NCI-H226 (cell line): ENCODE results near the gene TM4SF20.

Experiments used
- DNase-seq: peaks from one replicate; pipeline ENCODE4 v3.0.0-alpha.2; 2015

The TM4SF20 gene, protein sequence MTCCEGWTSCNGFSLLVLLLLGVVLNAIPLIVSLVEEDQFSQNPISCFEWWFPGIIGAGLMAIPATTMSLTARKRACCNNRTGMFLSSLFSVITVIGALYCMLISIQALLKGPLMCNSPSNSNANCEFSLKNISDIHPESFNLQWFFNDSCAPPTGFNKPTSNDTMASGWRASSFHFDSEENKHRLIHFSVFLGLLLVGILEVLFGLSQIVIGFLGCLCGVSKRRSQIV

DNA sequence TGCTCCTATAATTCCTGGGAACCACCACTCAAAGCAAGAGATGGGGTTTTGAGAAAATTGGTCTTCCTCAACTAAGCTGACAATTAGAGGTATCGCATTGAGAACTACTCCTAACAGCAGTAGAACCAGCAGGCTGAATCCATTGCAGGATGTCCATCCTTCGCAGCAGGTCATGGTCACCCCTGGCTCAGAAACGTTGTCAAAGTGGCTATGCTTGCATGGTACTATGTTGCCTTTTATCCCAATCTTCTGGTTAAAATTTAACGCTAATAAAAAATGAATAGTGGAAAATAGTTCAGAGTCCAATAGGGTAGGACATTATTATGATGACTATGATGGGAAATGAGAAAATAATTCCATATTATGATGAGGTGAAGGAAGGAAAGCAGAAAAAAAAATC lies at the start of gene TM4SF20:
Gene TM4SF20 (minus strand): TSS at position 212 of the 400 bp plus-strand sequence. CDS start 38 bp downstream, at position 174.
- DNase-seq = no peak

DNA sequence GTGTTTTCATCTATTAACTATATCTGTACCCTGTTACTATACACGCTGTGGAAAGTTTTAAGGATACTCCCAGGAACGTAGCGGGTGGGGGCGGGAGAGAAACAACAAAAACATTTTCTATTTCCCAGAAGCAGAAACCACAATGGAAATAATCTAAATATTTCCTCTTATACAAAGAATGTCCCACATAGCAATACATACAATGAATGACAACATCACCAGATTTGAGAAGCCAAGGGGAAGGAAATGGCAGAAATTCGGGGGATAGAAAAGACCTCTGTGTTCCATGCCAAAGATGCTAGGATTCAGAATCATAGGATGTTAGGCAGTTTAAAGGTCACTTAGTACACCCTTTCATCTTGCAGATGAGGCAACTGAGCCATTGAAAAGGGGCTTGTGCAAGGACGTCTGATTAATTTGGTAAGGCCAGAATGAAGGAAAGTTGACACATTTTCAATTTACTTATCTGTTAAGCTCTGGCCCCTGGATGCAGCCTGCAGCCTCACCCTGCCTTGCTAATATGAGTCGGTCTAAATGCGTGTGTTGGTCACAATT lies 49.7 kb upstream of the TM4SF20 start:
- DNase-seq = no peak

DNA sequence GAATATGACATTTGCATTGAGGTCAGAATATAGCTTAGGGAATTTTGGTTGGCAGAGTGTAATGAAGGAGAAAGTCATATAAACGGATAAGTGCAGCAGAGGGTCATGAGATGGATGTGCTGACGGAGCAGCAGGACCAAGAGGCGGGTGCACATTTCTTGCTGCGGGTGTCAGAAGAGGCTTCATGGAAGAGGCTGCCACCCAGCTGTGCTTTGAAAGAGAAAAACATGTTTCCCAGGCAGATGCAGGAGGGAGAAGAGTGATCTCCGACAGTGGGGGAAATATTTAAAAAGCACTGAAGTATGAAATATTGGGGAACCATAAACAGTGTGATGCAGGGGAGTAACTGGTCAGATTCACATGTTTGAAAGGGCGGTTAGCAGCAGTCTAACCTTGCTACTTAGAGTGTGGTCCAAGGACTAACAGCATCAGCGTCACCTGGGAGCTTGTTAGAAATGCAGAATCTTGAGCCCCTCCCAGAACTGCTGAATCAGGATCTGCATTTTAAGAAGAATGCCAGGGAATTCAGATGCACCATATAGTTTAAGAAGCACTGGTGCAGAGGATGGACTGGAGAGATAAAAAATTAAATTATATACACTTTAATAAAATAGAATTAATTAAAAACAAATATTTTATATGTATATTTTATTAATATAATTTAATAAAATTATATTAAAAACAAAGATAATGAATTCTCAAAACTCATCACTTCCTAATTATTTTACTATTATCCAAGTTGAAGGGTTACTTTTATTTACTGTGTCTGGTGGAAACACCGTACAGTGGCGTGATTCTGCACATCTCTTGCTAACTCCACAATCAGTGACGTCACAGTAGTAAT lies 44.8 kb upstream of the TM4SF20 start:
- no peak for DNase-seq

DNA sequence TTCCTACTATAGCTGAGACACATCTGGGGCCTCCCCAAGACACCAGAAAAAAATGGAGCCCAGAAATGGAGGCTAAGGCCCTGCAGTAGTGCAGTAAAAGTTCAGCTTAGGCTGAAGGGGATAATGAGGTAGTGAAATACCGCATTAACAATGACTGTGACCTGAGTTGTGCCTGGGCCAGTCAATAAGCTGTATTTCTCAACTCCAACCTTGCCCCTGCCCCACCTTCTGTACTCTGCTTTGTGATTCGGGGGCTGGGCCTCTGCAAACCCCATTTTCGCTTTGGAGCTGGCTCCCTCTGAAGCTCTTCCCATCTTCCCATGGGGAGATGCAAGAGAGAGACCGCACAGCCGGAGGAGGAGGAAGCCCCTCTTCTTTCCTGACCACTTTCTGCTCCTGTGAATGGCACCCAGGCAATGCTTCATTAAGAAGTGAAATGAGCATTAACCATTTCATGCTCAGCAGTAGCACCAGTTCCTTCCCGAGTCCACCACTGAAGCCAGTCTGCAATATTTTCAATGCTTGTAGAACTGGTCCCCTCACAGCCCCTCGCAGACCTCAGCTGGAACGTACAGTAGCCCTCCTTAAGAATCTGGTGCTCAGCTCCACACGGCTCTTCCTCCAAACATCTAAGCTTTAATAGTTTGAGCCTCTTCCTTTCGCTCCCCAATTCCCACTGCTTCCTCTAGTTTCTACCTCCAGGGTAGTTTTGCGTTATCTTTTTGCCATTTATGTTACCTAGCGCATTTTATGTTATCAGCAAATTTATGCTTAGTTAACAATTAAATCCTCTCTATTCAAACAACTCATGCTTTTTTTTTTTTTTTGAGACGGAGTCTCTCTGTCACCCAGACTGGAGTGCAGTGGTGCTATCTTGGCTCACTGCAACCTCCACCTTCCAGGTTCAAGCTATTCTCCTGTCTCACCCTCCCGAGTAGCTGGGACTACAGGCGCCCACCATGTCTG lies 41.3 kb upstream of the TM4SF20 start:
- DNase-seq = no peak

DNA sequence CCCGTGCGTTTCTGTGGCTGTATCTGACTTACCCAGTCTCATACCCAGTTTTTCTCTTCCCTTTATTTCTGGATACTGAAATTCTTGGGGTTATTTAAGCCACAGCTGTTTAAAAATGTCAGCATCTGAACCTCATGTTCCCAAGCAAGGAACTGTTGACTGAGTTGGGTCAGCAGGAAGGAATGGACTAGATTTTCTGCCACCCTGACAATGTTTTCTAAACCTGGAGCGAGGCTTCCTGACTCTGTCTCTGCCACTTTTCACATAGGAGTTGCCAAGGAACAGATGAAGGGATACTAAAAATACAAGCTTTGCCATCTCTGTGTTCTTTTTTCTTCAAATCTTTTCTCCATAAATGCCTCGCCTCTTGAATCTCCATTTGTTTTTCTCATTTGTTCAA lies 37.6 kb upstream of the TM4SF20 start:
- no peak for DNase-seq

DNA sequence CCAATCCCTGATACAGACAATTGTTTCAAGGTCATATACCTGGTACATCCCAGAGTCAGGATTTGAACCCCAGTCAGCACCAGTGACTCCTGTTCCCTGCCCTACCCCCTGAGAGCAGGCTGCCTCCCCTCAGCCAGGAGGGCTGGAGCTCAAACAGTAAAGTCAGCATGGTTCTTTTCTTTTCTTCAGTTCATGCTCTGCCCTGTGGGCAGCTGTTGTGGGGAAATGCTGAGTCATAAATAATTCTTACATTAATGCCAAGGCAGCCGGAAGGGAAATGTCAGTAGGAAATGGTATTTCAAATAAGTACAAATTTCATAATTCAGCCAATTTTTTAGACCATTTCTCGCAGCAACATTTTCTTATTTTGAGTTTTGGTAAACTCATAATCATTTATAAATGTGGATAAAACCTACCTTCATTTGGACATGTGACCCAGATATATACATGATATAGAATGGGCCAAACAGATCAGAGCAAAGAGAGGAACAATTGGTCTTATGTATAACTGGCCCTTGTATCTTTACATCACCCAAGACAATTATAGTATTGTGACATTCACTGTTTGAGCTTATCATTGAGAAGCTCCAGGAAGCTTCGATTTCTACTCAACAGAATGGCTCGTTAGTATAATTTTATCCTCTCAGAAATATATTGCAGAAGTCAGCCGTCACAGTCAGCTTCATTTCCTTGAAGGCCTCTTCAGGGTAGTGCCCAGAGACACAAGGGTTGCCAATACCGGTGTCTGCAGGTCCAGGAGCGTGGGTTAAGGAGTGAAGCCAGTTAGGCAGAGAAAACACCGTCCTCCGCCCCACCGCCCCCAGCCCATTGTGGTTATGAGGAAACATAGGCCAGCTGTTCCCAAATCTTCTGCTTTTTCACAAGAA lies 36.7 kb upstream of the TM4SF20 start:
- DNase-seq = peak; percentile 82

DNA sequence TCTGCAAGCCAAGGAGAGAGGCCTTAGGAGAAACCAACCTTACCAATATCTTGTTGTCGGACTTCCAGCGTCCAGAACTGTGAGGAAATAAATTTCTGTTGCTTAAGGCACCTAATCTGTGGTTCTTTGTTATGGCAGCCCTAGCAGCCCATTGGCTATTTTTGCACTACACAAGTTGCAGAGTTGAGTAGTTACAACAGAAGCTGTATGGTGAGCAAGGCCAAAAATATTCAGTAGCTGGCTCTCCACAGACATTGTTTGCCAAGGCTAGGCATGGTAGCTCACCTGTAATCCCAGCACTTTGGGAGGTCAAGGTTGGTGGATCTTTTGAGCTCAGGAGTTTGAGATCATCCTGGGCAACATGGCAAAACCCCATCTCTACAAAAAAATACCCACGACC lies 35.7 kb upstream of the TM4SF20 start:
- DNase-seq = peak; percentile 91

DNA sequence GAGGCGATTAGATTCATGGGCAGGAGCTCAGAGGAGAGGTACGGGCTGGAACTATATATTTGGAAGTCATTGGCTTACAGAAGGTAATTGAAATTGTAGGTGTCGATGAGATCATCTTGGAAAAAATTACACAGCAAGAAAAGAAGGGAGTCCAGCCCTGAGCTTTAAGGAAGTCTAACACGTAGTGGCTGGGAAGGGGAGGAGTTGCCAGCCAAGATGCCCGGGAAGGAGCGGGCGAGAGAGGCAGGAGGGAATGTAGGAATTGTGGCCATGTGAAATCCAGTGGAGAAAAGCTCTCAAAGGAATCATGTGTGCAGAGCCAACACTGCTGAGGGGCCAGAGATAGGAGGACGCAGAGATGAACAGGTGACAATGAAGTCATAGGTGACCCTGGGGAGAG lies 34.3 kb upstream of the TM4SF20 start:
- no peak for DNase-seq

DNA sequence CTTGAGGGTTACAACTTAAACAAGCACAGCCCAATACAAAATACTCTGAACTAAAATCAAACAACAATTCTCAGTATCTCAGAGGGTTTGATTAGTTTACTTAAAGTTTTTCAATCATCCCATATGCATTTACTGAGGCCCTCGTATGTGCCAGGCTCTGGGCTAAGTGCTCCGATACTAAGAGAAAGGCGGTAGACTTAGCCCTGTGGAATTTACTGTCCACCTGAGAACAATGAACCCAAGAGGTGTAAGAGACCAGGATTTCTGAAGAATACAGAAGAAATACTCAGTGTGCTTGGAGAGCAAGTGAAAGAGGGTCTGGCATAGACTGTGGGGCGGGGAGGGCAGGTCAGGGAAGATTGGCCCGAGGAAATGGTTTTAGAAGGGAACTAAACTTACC lies 33.8 kb upstream of the TM4SF20 start:
- DNase-seq = no peak

DNA sequence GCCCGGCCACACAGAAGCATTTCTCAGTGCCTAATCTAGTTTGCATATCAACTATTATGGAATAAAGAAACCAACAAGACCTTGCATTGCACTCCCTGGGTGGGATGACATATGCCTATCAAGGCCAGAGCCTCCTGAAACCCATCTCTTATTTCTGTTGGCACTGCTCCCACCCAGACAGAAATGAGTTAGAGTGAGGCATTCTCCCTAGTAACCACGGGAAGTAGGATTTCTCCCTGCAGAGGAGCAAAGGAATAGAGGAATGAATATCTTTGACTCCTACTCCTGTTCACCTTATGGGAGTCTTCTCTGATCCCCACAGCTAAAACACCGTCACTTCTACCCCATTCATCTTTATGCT lies 32.9 kb upstream of the TM4SF20 start:
- DNase-seq = peak; percentile 73

DNA sequence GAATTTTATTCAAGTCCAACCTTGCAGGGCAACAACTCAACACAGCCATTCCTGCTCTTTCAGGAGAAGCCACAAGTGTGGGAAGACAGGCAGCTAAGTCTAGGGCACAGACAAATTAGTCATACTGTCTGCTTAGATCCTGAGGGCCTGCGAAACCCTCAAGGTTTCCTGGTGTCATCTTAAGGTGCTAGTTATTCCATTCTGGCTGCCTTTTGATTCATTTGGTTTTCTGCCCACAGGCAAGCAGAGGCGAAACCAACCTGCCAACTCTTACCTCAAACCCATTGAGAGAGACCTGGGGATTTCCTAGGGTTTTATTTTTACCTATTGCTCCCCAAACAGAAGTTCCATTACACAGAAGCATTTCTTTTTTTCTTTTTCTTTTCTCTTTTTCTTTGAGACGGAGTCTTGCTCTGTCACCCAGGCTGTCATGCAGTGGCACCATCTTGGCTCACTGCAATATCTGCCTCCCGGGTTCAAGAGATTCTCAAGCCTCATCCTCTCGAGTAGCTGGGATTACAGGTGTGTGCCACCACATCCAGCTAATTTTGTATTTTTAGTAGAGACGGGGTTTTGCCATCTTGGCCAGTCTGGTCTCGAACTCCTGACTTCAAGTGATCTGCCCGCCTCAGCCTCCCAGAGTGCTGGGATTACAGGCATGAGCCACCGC lies 32.3 kb upstream of the TM4SF20 start:
- peak; percentile 67 for DNase-seq

DNA sequence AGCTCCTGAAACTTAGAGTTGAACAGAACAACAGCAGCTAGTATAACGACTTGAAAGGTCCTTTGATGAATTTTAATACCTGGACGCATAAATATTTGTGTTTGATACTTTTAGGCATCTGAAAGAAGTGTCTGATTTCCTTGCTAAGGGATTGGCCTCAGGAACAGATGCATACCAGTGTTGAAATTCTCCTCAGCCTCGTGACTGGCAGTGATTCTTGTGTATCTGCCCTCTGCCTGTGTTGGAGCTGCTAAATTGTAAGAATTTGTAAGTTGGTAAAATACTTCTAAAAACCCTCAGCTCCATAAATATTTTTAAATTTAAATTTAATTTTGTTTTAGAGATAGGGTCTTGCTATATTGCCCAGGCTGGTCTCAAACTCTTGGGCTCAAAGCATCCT lies 31.1 kb upstream of the TM4SF20 start:
- no peak for DNase-seq

DNA sequence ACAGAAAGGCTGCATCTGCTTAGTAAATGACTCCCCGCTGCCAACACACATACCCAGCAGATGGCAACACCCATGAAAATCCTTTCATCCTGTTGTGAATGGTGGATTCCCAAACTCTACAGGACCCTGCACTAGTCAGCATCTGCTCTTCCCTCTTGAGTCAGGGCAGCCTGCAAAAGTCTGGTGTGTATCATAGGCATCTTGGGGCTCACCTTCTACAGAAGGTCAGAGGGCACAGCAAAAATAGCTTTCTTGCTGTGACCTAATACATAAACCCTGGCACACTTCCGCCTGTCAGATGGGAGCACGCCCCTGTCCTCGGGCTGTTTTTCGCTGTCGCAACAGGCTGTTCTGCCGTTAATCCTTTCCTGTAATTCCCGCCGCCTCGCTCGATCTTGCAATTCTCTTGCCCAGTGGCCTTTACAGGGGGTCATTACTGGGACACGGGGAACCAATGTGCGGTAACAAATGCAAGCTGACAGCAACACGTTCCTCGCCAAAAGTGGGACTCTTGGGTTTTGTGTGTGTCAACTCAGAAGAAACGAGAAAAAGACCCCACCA lies 28.6 kb upstream of the TM4SF20 start:
- DNase-seq = peak; percentile 20

DNA sequence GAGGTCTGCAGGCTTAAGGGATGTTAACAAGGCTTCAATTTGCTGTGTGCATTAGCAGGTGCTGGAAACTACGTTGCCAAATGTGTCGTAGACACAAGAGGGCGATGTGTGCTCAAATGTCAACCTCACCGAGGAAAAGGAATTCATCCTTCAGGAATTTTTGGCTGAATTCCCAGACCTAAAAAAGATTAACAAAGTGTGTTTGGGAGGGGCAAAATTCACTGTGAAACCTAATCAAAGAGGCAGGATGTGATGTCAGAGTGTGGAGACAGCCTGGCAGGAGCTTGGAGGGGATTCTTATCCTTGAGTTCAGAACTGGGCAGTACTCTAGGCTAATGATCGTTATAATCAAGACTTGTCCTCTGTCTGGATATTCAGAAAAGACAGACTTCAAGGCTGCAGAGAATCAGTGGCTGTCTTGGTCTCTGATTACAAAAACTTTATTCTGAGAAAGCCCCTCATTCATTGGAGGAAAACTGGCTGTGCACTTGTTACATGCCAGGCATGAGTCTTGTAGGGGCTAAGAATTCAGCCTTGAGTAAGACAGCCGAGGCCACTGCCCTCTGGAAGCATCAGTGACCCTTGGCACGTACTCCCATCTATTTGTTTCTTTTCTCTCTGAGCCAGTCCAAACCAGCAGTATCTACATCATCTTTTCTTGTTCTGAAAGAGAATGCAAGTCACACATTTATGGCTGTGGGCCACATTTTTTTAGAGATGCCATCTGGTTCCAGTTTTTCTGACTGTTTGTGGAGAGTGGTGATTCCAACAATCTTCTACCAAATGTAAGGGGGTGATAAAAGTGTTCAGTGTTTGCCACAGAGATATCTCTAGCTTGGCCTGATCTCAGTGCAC lies 27.3 kb upstream of the TM4SF20 start:
- DNase-seq = peak; percentile 96

DNA sequence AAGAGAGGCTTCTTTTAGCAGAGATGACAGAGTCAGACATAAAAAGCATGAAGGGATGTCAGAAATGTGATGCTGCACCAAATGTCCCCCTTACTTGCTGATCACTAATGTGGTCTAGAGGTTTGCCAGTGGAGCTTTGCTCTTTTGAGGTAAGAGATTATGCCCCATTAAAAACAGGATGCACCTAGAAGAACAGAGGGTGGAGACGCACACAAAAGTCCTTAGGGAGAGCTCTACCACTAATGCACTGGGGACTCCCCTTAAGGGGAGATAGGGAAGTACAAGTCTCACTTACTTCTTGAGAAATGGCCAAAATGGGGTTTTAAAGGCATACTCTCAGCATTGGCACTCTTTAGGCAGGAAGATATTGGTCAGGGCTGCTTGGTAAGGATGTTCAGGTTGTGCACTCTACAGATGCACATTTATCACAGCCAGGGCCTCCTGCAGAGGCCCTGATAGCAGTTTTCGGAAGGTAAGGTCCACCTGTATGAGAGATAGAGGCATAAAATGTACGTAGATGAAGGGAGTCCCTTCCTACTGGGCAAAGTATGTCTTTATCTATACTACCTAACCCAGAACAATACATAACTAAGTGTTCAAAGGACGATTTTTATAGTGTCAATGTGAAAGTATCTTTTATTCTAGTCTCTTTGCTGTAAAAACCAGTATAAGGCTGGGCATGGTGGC lies 25.6 kb upstream of the TM4SF20 start:
- DNase-seq = no peak

DNA sequence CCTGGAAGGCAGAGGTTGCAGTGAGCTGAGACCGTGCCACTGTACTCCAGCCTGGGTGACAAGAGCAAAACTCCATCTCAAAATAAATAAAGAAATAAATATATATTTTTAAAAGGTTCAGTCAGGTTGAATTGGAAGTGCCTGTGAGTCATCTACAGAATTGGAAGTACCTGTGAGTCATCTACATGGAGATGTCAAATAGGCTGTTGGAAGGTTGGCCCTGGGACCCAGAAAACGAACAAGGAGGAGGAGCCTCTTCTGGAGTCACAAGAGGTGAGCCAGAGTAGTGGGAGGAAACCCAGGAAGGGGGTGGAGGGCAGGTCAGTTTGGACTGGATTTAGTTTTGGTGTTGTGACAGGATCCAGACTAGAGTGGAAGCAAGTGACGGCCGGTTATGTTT lies 23.9 kb upstream of the TM4SF20 start:
- peak; percentile 33 for DNase-seq

DNA sequence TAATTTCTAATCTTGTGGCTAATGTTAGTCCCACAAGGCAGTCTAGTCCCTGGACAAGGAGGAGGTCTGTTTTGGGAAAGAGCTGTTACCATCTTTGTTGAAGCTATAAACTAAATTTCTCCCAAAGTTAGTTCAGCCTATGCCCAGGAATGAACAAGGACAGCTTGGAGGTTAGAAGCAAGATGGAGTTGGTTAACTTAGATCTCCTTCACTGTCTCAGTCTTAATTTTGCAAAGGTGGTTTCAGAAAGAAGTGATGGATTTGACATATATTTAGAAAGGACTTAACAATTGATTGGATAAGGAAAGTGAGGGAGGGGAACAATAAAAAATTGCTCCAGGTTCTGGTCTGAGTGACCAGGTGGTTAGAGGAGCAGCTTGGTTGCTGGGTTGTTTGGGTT lies 23.2 kb upstream of the TM4SF20 start:
- no peak for DNase-seq

DNA sequence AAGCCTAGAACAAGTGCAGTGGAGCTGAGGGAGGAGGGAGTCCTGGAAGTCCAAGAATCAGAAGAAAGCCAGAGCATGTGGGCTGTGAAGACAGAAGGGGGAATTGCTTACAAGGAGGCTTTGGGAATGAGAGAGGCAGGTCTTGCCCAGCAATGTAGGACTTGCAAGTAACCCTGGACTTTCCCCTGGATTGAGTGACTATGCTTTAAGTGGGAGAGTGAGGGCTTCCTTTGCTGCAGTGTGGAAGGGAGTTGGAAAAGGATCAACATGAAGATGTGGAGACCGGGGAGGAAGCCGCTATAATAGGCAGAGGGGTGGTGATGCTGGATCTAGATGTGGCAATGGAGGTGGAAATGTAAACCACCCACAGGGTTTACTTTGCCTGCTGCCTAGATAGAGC lies 22.4 kb upstream of the TM4SF20 start:
- DNase-seq = no peak
